ENCODE results near the gene PTP4A2. TPM values are rescaled to one million over a fixed set of nuclear protein-coding genes. Genes with fewer than 3 reads are reported as not detected.

Gene PTP4A2
- polyA plus RNA-seq, 1 of the 3 experiments (the other 2 are of a cell fraction), result 41.7 TPM

GRCh38 chr1:31870086-31870736 lies 68.0 kb downstream of the PTP4A2 start:
- Histone ChIP-seq H3K4me1 (ENCODE audit: control insufficient read depth in 1 of 2, insufficient read depth in 2 of 2, low read depth in 1 of 2, low read length in 1 of 2) (no peaks in the 10 kb centered on the region), H3K9me2 (no peaks in the 10 kb centered on the region), H3K9ac (no peak overlapping the region), H3K27ac (ENCODE audit: low read depth in 2 of 2, low read length in 1 of 2) (no peak overlapping the region), H3K79me2 (ENCODE audit: insufficient read depth) (no peaks in the 10 kb centered on the region), H3K4me2 (no peak overlapping the region), H3K4me3 (ENCODE audit: low read depth in 2 of 2, low read length in 1 of 2) (no peak overlapping the region), H3K36me3 (replicated peaks in 1 of 2; ENCODE audit: control insufficient read depth in 1 of 2, insufficient read depth in 2 of 2, low read length in 1 of 2) (no peaks in the 10 kb centered on the region), H3F3A (replicated peaks; ENCODE audit: insufficient read depth) (no peaks in the 10 kb centered on the region), H2AFZ (ENCODE audit: low read depth) (no peak overlapping the region), H4K20me1 (ENCODE audit: insufficient read depth) (no peaks in the 10 kb centered on the region), H3K9me3 (no peaks in the 10 kb centered on the region), H3K27me3 (ENCODE audit: insufficient read depth) (no peaks in the 10 kb centered on the region)
- WGBS (ENCODE audit: low lambda C conversion rate), result 88% methylated on average over 7 of the region's 7 CpGs
- CTCF ChIA-PET, result interaction anchor here (0.6 to 1.2 kb wide), 3 partner anchors 13 to 307 kb away, joined by 3 read pairs; no protein-coding TSS in a partner anchor
- POLR2A ChIA-PET, result no interaction called here
- DNase-seq, result no peak
- TF ChIP-seq JUND (IDR thresholded peaks at IDR 0.05), result no peak
- no peak for TF ChIP-seq SMC3 (IDR thresholded peaks at IDR 0.05; ENCODE audit: low read depth, low read length)
- no peak for TF ChIP-seq MXI1 (IDR thresholded peaks at IDR 0.05; ENCODE audit: low read depth, low read length)
- TF ChIP-seq SIN3A (IDR thresholded peaks at IDR 0.05; ENCODE audit: borderline replicate concordance, low read depth, low read length), result no peak
- TF ChIP-seq CTCF (IDR thresholded peaks at IDR 0.05), result no peak
- no peak for TF ChIP-seq FOXM1 (IDR thresholded peaks at IDR 0.05; ENCODE audit: low read depth)
- no peak for TF ChIP-seq TEAD4 (IDR thresholded peaks at IDR 0.05; ENCODE audit: borderline replicate concordance, insufficient read depth)
- TF ChIP-seq ELF1 (IDR thresholded peaks at IDR 0.05), result no peak
- no peak for TF ChIP-seq TCF12 (IDR thresholded peaks at IDR 0.05)
- no peak for TF ChIP-seq ZBTB33 (IDR thresholded peaks at IDR 0.05; ENCODE audit: borderline replicate concordance, low read depth)
- TF ChIP-seq NFIC (IDR thresholded peaks at IDR 0.05; ENCODE audit: borderline replicate concordance), result no peak
- no peak for TF ChIP-seq TAF1 (IDR thresholded peaks at IDR 0.05; ENCODE audit: borderline replicate concordance, low read depth, low read length)
- TF ChIP-seq NRF1 (IDR thresholded peaks at IDR 0.05; ENCODE audit: low read depth, low read length), result no peak
- no peak for TF ChIP-seq CHD2 (IDR thresholded peaks at IDR 0.05; ENCODE audit: low read length, partially characterized antibody)
- no peak for TF ChIP-seq REST (IDR thresholded peaks at IDR 0.05; ENCODE audit: low read depth, low read length)
- no peak for TF ChIP-seq RFX5 (IDR thresholded peaks at IDR 0.05; ENCODE audit: low read length)
- no peak for TF ChIP-seq EZH2phosphoT487 (IDR thresholded peaks at IDR 0.05; ENCODE audit: borderline replicate concordance, low read depth)
- TF ChIP-seq MEF2A (IDR thresholded peaks at IDR 0.05; ENCODE audit: borderline replicate concordance, low read depth), result no peak

Data from SK-N-SH (cell line).